DOHH2 (cell line): Measurements from ENCODE around the gene LRRC8D.

Experiments used
- H3F3A ChIP-seq: fragments of 200-600 bp; sonication (generic), shearing (Covaris generic); 2 replicates; pipeline ENCODE4 v1.6.0; 2016; ENCODE audit warnings: antibody characterized with exemption, mild to moderate bottlenecking; ENCODE audit not compliant: control insufficient read depth, insufficient read depth
- H3K27ac ChIP-seq: fragments of 200-600 bp; sonication (generic); 2 replicates; pipeline ENCODE4 v1.5.1; 2014; ENCODE audit warnings: low read depth, mild to moderate bottlenecking, low read length, moderate library complexity
- H3K27me3 ChIP-seq: fragments of 200-600 bp; sonication (generic); 2 replicates; pipeline ENCODE4 v1.6.1; 2014; ENCODE audit warnings: mild to moderate bottlenecking, low read length, mixed read lengths; ENCODE audit not compliant: control insufficient read depth
- H3K36me3 ChIP-seq: fragments of 200-600 bp; sonication (generic); 2 replicates; pipeline ENCODE4 v1.6.1; 2014; ENCODE audit warnings: mild to moderate bottlenecking, low read length, moderate library complexity, mixed read lengths; ENCODE audit not compliant: control insufficient read depth
- H3K4me1 ChIP-seq: fragments of 200-600 bp; sonication (generic); 2 replicates; pipeline ENCODE4 v1.6.1; 2014; ENCODE audit warnings: mild to moderate bottlenecking, low read length, mixed read lengths; ENCODE audit not compliant: control insufficient read depth
- H3K4me2 ChIP-seq: fragments of 200-600 bp; sonication (generic); 2 replicates; pipeline ENCODE4 v1.6.0; 2014; ENCODE audit warnings: mild to moderate bottlenecking, low read length, moderate library complexity
- H3K4me3 ChIP-seq: fragments of 200-600 bp; sonication (generic); 2 replicates; pipeline ENCODE4 v1.5.1; 2014; ENCODE audit warnings: mild to moderate bottlenecking, low read length, mixed read lengths
- H3K79me2 ChIP-seq: fragments of 200-600 bp; sonication (generic); 2 replicates; pipeline ENCODE4 v1.6.1; 2014; ENCODE audit warnings: mild to moderate bottlenecking, low read length, mixed read lengths; ENCODE audit not compliant: control insufficient read depth
- H3K9me2 ChIP-seq: fragments of 200-600 bp; sonication (generic); replicated peaks from 2 replicates; pipeline ENCODE4 v1.6.1; 2014; ENCODE audit warnings: mild to moderate bottlenecking, low read length, mixed read lengths; ENCODE audit not compliant: control insufficient read depth
- H3K9me3 ChIP-seq: fragments of 200-600 bp; sonication (generic); 2 replicates; pipeline ENCODE4 v1.6.1; 2014; ENCODE audit warnings: antibody characterized with exemption, low read length, mixed read lengths; ENCODE audit not compliant: control insufficient read depth, insufficient read depth
- H4K20me1 ChIP-seq: fragments of 200-600 bp; sonication (generic); 2 replicates; pipeline ENCODE4 v1.6.0; 2014; ENCODE audit warnings: low read depth, mild to moderate bottlenecking, antibody characterized with exemption, low read length, moderate library complexity; ENCODE audit not compliant: control insufficient read depth, insufficient read depth
- EZH2phosphoT487 ChIP-seq: fragments of 200-600 bp; sonication (generic); IDR thresholded peaks from 2 replicates; pipeline ENCODE4 v1.6.1; 2017; ENCODE audit warnings: borderline replicate concordance, mild to moderate bottlenecking, antibody characterized with exemption, low read length, moderate library complexity, mixed read lengths
- TF ChIP-seq, protein P1 (sequence below): fragments of 200-600 bp; sonication (generic); IDR thresholded peaks from one replicate; pipeline ENCODE4 v1.5.1; 2014; ENCODE audit warnings: antibody characterized with exemption, mild to moderate bottlenecking, low read depth, low read length; ENCODE audit not compliant: poor library complexity, severe bottlenecking

Gene LRRC8D

DNA sequence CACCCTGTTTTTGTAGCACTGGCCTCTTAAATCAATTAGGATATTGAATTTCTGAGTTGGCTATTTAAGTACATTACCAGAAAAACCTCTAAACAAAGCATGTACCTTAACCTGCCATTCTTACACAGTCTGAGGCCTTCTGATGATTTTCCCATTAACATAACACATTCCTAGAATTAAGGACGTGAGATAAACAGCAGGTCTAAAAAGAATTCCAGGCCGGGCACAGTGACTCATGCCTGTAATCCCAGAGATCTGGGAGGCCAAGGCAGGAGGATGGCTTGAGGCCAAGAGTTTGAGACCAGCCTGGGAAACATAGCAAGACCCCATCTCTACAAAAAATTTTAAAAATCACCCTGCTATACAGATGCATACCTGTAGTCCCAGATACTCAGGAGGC is 18.0 kb upstream of the LRRC8D start:
- Histone ChIP-seq H3K27ac (no peak overlapping the region), H3K36me3 (no peaks in the 10 kb centered on the region), H3K79me2 (no peaks in the 10 kb centered on the region), H3K4me2 (no peak overlapping the region), H3K4me3 (no peak overlapping the region), H3F3A (no peaks in the 10 kb centered on the region), H3K9me2 (no peaks in the 10 kb centered on the region), H3K4me1 (peaks cover 4% of the 10 kb centered on the region; the same call in 1 of the 2 replicates), H4K20me1 (no peaks in the 10 kb centered on the region), H3K27me3 (peaks cover 13% of the 10 kb centered on the region), H3K9me3 (no peaks in the 10 kb centered on the region)
- TF ChIP-seq, protein P1, sequence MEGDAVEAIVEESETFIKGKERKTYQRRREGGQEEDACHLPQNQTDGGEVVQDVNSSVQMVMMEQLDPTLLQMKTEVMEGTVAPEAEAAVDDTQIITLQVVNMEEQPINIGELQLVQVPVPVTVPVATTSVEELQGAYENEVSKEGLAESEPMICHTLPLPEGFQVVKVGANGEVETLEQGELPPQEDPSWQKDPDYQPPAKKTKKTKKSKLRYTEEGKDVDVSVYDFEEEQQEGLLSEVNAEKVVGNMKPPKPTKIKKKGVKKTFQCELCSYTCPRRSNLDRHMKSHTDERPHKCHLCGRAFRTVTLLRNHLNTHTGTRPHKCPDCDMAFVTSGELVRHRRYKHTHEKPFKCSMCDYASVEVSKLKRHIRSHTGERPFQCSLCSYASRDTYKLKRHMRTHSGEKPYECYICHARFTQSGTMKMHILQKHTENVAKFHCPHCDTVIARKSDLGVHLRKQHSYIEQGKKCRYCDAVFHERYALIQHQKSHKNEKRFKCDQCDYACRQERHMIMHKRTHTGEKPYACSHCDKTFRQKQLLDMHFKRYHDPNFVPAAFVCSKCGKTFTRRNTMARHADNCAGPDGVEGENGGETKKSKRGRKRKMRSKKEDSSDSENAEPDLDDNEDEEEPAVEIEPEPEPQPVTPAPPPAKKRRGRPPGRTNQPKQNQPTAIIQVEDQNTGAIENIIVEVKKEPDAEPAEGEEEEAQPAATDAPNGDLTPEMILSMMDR: no peak
- no peak for TF ChIP-seq EZH2phosphoT487

DNA sequence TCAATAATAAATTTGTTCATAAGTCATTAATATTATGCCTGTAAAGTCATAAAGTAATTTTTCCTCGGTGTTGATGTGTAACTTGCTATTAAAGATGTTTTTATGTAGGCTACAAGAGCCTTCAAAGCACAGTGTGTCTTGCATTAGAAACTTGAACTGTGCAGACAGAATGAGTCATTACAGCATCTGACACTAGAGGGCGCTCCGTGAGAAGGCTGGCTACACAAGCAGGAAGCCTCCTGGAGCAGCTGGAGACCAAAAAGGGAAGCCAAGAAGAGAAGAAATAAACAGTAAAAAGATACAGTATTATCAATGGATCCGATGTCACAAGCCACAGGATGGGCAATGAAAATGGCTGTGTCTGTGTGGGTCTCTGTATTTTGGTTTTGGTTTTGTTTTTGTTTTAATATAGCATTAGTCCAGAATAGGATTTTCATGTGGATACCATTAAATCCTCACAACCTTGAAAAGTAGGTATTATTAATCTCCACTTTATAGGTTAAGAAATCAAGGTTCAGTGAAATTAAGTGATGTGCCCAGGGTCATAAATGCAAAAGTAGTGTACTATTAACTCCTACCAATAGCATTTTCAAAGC is 16.1 kb upstream of the LRRC8D start:
- Histone ChIP-seq H4K20me1 (no peaks in the 10 kb centered on the region), H3K27ac (no peak overlapping the region), H3K36me3 (no peaks in the 10 kb centered on the region), H3K4me2 (no peak overlapping the region), H3K9me2 (no peaks in the 10 kb centered on the region), H3K9me3 (no peaks in the 10 kb centered on the region), H3K79me2 (no peaks in the 10 kb centered on the region), H3F3A (no peaks in the 10 kb centered on the region), H3K4me1 (peaks cover 4% of the 10 kb centered on the region; the same call in 1 of the 2 replicates), H3K27me3 (peaks cover 20% of the 10 kb centered on the region), H3K4me3 (no peak overlapping the region)
- TF ChIP-seq EZH2phosphoT487: no peak
- TF ChIP-seq, protein P1: peak; percentile 90

DNA sequence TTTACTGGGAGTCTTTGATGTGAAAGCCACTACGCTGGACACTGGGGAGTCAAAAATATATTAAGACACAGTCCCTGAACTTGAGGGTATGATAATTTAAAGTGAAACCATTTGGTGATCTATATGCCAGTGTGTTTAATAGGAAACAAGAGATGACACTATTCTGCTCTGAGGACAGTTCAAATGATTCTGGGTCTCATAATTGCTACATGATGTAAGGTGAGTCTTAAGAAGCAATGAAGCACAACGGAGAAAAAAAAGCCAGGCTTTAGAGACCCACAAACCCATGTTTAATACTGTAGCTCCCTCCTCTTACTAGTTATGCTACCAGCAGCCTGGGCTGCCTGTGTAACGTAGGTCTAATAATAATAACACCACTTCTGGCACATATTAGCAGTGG is 14.2 kb upstream of the LRRC8D start:
- TF ChIP-seq EZH2phosphoT487: no peak
- TF ChIP-seq, protein P1: no peak
- Histone ChIP-seq H3K4me3 (no peak overlapping the region), H4K20me1 (no peaks in the 10 kb centered on the region), H3K4me2 (no peak overlapping the region), H3K9me3 (no peaks in the 10 kb centered on the region), H3K27me3 (peaks cover 24% of the 10 kb centered on the region), H3F3A (no peaks in the 10 kb centered on the region), H3K4me1 (peaks cover 4% of the 10 kb centered on the region; the same call in 1 of the 2 replicates), H3K27ac (no peak overlapping the region), H3K9me2 (no peaks in the 10 kb centered on the region), H3K36me3 (no peaks in the 10 kb centered on the region), H3K79me2 (no peaks in the 10 kb centered on the region)
